HepG2 (cell line): ENCODE results near the gene CMTM1. TPM values are rescaled to one million over a fixed set of nuclear protein-coding genes. Genes with fewer than 3 reads are reported as not detected.
A peak's percentile ranks its signal among the peaks of the same experiment; 100 is the strongest.

ENCODE experiments used
- AFF4 ChIP-seq: sonication (generic); formaldehyde crosslinking; IDR thresholded peaks from 2 replicates; pipeline ENCODE4 v1.4.0; 2020; ENCODE audit warnings: missing genetic modification reagents
- ARNTL ChIP-seq: sonication (generic); formaldehyde crosslinking; IDR thresholded peaks from 2 replicates; pipeline ENCODE4 v1.4.0; 2020; ENCODE audit warnings: mild to moderate bottlenecking, missing genetic modification reagents
- BRF2 ChIP-seq: sonication (generic); formaldehyde crosslinking; IDR thresholded peaks from 2 replicates; pipeline ENCODE4 v1.8.1; 2022; ENCODE audit warnings: mild to moderate bottlenecking, missing genetic modification reagents
- CCDC6 ChIP-seq: sonication (generic); formaldehyde crosslinking; IDR thresholded peaks from 2 replicates; pipeline ENCODE4 v1.8.1; 2022; ENCODE audit warnings: mild to moderate bottlenecking, missing genetic modification reagents, moderate library complexity
- HNF4A ChIP-seq: sonication (generic); formaldehyde crosslinking; IDR thresholded peaks from 2 replicates; pipeline ENCODE4 v1.4.0; 2020; ENCODE audit warnings: missing genetic modification reagents
- IKZF1 ChIP-seq: fragments of 450-650 bp; IDR thresholded peaks from 2 replicates; pipeline ENCODE4 v1.7.1; 2016
- MEF2D ChIP-seq: sonication (generic); formaldehyde crosslinking; IDR thresholded peaks from 2 replicates; pipeline ENCODE4 v1.5.1; 2020; ENCODE audit warnings: mild to moderate bottlenecking, missing genetic modification reagents
- NCOR1 ChIP-seq: fragments of 200-600 bp; sonication (generic); IDR thresholded peaks from 2 replicates; pipeline ENCODE4 v1.7.0; 2017; ENCODE audit warnings: antibody characterized with exemption, low read length, borderline replicate concordance
- NFRKB ChIP-seq: fragments of 450-650 bp; IDR thresholded peaks from 2 replicates; pipeline ENCODE4 v1.6.1; 2017
- SIN3B ChIP-seq: fragments of 150-350 bp; IDR thresholded peaks from 2 replicates; pipeline ENCODE4 v1.6.1; 2014; ENCODE audit warnings: low read length
- YEATS2 ChIP-seq: sonication (generic); formaldehyde crosslinking; IDR thresholded peaks from 2 replicates; pipeline ENCODE4 v1.4.0; 2020; ENCODE audit warnings: missing genetic modification reagents, borderline replicate concordance
- ZFP91 ChIP-seq: sonication (generic); formaldehyde crosslinking; IDR thresholded peaks from 2 replicates; pipeline ENCODE4 v1.9.0; 2022; ENCODE audit warnings: missing genetic modification reagents, mild to moderate bottlenecking, borderline replicate concordance
- ZNF124 ChIP-seq: sonication (generic); formaldehyde crosslinking; IDR thresholded peaks from 2 replicates; pipeline ENCODE4 v1.4.0; 2020; ENCODE audit warnings: missing genetic modification reagents
- ZNF180 ChIP-seq: sonication (generic); formaldehyde crosslinking; IDR thresholded peaks from 2 replicates; pipeline ENCODE4 v1.4.0; 2020; ENCODE audit warnings: low read depth, missing genetic modification reagents, borderline replicate concordance
- ZNF20 ChIP-seq: sonication (generic); formaldehyde crosslinking; IDR thresholded peaks from 2 replicates; pipeline ENCODE4 v1.4.0; 2020; ENCODE audit warnings: mild to moderate bottlenecking, moderate library complexity, missing genetic modification reagents
- ZNF496 ChIP-seq: sonication (generic); formaldehyde crosslinking; IDR thresholded peaks from 2 replicates; pipeline ENCODE4 v1.8.1; 2023; ENCODE audit warnings: mild to moderate bottlenecking, moderate library complexity, missing genetic modification reagents; ENCODE audit not compliant: insufficient replicate concordance
- ZNF605 ChIP-seq: sonication (generic); formaldehyde crosslinking; IDR thresholded peaks from 2 replicates; pipeline ENCODE4 v1.8.0; 2022; ENCODE audit warnings: mild to moderate bottlenecking, missing genetic modification reagents
- ZNF691 ChIP-seq: sonication (generic); formaldehyde crosslinking; IDR thresholded peaks from 2 replicates; pipeline ENCODE4 v1.4.0; 2020; ENCODE audit warnings: missing genetic modification reagents, low read depth, mild to moderate bottlenecking, borderline replicate concordance
- ZNF788 ChIP-seq: sonication (generic); formaldehyde crosslinking; IDR thresholded peaks from 2 replicates; pipeline ENCODE4 v1.5.0; 2020; ENCODE audit warnings: mild to moderate bottlenecking, missing genetic modification reagents, borderline replicate concordance
- polyA plus RNA-seq, 8 experiments: library from polyadenylated mRNA; depleted of rRNA in 3 of 8; stranded (reverse) in 7 of 8; unstranded in 1 of 8; fragments of >200 nt; fragmentation: Illumina TruSeq in 4 of 8; extraction: Trizol in 4 of 8; gene quantifications; 2 replicates each; pipeline versions ENCODE4 v1.2.1 to v1.2.3, GENCODE V29; 2011 to 2016; ENCODE audit warnings: low read depth in 4 of 8, missing spikeins in 1 of 8, mixed read lengths in 1 of 8; ENCODE audit not compliant: insufficient read depth in 1 of 8
- total RNA-seq, 5 experiments: library from RNA; depleted of rRNA; stranded (reverse); fragments of >200 nt; fragmentation: Illumina TruSeq; extraction: Trizol; gene quantifications; 2 replicates each; pipeline ENCODE4 v1.2.3, GENCODE V29; 2016; ENCODE audit warnings: low read depth in 1 of 5
- TF ChIP-seq, protein P1 (sequence below): sonication (generic); formaldehyde crosslinking; IDR thresholded peaks from 2 replicates; pipeline ENCODE4 v1.5.0; 2020; ENCODE audit warnings: mild to moderate bottlenecking, missing genetic modification reagents

The CMTM1 gene
- total and polyA plus RNA-seq, 2 of the 13 experiments (the other 11 are each of a cell fraction or from before 2014, with no cell fraction given) = 1.7 to 2.9 TPM

GRCh38 chr16:66552286-66553177, 13.7 kb upstream of the CMTM1 start, which contains the start of gene CKLF (continued):
- TF ChIP-seq YEATS2 (CRISPR knock-in tag) (peak; percentile 85), ARNTL (CRISPR knock-in tag) (peak; percentile 14), ZNF124 (CRISPR knock-in tag) (peak; percentile 95), ZNF691 (CRISPR knock-in tag) (peak; percentile 97), HNF4A (peak; percentile 50), ZFP91 (peak; percentile 97), ZNF180 (no peak; the same call in 1 of the 2 replicates), BRF2 (CRISPR knock-in tag) (peak; percentile 97), NCOR1 (no peak), CCDC6 (CRISPR knock-in tag) (peak; percentile 98; the same call in 1 of the 2 replicates), ZNF605 (CRISPR knock-in tag) (peak; percentile 100), ZNF20 (CRISPR knock-in tag) (peak; percentile 42; the same call in 1 of the 2 replicates), IKZF1 (no peak), AFF4 (CRISPR knock-in tag) (no peak), NFRKB (no peak), ZNF788 (peak; percentile 97), SIN3B (no peak), ZNF496 (CRISPR knock-in tag) (peak; percentile 75), MEF2D (peak; percentile 97)
- TF ChIP-seq, protein P1, sequence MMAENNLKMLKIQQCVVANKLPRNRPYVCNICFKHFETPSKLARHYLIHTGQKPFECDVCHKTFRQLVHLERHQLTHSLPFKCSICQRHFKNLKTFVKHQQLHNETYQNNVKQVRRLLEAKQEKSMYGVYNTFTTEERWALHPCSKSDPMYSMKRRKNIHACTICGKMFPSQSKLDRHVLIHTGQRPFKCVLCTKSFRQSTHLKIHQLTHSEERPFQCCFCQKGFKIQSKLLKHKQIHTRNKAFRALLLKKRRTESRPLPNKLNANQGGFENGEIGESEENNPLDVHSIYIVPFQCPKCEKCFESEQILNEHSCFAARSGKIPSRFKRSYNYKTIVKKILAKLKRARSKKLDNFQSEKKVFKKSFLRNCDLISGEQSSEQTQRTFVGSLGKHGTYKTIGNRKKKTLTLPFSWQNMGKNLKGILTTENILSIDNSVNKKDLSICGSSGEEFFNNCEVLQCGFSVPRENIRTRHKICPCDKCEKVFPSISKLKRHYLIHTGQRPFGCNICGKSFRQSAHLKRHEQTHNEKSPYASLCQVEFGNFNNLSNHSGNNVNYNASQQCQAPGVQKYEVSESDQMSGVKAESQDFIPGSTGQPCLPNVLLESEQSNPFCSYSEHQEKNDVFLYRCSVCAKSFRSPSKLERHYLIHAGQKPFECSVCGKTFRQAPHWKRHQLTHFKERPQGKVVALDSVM (CRISPR knock-in tag) = peak; percentile 98
